AG04450 (cell line): ENCODE measurements around the gene LRIG2. TPM values are rescaled to one million over a fixed set of nuclear protein-coding genes. Genes with fewer than 3 reads are reported as not detected.

ENCODE experiments used
- CTCF ChIA-PET: fragments of 300-600, 350-600 bp; formaldehyde crosslinking; extraction: SDS; loops from one replicate; lab custom pipeline; 2022; ENCODE audit warnings: antibody characterized with exemption, inconsistent platforms; lab: Charles Lee
- POLR2A ChIA-PET: fragments of 350-600 bp; formaldehyde crosslinking; extraction: SDS; loops from one replicate; lab custom pipeline; 2021; ENCODE audit warnings: antibody characterized with exemption, inconsistent platforms; lab: Yijun Ruan, JAX
- DNase-seq: peaks from one replicate; pipeline ENCODE4 v3.0.0-alpha.2; 2011; ENCODE audit warnings: low read depth, low spot score
- H3K27ac ChIP-seq: one replicate; pipeline ENCODE4 v1.5.1; 2012; ENCODE audit warnings: low read depth, low read length, control low read depth
- H3K27me3 ChIP-seq: one replicate; pipeline ENCODE4 v1.6.0; 2012; ENCODE audit warnings: low read length; ENCODE audit not compliant: control insufficient read depth, insufficient read depth
- H3K4me3 ChIP-seq: 2 replicates; pipeline ENCODE4 v1.5.1; 2011; ENCODE audit warnings: mild to moderate bottlenecking, low read depth, low read length, control low read depth
- H3K9me3 ChIP-seq: 2 replicates; pipeline ENCODE4 v1.5.1; 2012; ENCODE audit warnings: low read length; ENCODE audit not compliant: control insufficient read depth, insufficient read depth
- polyA plus RNA-seq: library from polyadenylated mRNA; depleted of rRNA; stranded (reverse); fragments of >200 nt; gene quantifications from 2 replicates; pipeline ENCODE4 v1.2.3, GENCODE V29; 2011
- TF ChIP-seq, protein P1 (sequence below): IDR thresholded peaks from 2 replicates; pipeline ENCODE4 v1.5.1; 2011; ENCODE audit warnings: low read depth, low read length, control low read depth, inconsistent platforms

The LRIG2 gene
- polyA plus RNA-seq, 1 experiment: 9.7 TPM

DNA sequence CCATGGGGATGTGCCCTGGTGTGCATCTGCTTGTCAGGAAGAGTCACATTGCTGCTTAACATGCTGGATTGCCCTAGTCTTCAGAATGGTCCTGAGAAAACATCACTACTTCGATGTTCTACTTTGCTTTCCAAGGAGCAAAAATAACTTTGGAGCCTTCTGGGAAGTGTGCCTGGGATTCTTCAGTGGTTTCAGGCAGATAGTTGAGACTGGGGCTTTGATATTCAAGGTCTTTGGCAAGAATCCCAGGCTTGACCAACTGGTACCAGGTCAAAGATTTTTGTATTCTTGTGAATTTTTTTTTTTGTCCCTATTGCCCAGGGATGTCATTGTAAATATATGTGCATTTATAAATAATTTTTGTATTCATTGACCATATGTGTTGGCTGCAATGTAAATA lies 51.4 kb downstream of the LRIG2 start:
- Histone ChIP-seq H3K27ac (no peak overlapping the region), H3K4me3 (no peak overlapping the region), H3K9me3 (no peaks in the 10 kb centered on the region), H3K27me3 (no peaks in the 10 kb centered on the region)
- no peak for DNase-seq
- CTCF ChIA-PET: interaction anchor here (1.3 to 1.4 kb wide), 2 partner anchors 15 to 52 kb away, joined by 3 to 4 read pairs; partner anchors contain the start of gene LRIG2
- POLR2A ChIA-PET: no interaction called here
- TF ChIP-seq, protein P1, sequence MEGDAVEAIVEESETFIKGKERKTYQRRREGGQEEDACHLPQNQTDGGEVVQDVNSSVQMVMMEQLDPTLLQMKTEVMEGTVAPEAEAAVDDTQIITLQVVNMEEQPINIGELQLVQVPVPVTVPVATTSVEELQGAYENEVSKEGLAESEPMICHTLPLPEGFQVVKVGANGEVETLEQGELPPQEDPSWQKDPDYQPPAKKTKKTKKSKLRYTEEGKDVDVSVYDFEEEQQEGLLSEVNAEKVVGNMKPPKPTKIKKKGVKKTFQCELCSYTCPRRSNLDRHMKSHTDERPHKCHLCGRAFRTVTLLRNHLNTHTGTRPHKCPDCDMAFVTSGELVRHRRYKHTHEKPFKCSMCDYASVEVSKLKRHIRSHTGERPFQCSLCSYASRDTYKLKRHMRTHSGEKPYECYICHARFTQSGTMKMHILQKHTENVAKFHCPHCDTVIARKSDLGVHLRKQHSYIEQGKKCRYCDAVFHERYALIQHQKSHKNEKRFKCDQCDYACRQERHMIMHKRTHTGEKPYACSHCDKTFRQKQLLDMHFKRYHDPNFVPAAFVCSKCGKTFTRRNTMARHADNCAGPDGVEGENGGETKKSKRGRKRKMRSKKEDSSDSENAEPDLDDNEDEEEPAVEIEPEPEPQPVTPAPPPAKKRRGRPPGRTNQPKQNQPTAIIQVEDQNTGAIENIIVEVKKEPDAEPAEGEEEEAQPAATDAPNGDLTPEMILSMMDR: no peak

DNA sequence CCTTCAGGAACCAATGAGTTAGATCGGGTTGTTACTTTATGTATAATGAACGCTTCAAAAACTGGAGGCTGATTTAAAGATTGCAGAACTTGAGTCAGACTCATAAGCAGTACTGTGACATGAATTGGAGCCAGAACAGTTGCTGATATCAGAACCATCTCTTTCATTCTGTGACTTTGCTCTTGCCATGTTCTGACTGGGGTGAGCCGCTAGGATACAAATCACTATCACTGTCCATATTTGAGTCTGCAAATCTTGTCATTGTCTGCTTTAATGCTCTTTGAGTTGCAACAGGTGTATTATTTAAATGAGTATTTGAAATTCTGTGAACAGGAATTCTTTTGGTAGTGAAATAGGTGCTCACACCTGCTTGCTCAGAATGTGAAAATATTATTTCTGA lies 52.5 kb downstream of the LRIG2 start:
- TF ChIP-seq, protein P1: no peak
- H3K27me3 ChIP-seq: no peaks in the 10 kb centered on the region
- no peaks in the 10 kb centered on the region for H3K9me3 ChIP-seq
- ChIA-PET CTCF (interaction anchor here (0.5 to 1.3 kb wide), 3 partner anchors 12 to 53 kb away, joined by 3 to 4 read pairs (median 4); partner anchors contain the start of gene LRIG2), POLR2A (no interaction called here)
- H3K27ac ChIP-seq: no peak overlapping the region
- DNase-seq: no peak
- no peak overlapping the region for H3K4me3 ChIP-seq

DNA sequence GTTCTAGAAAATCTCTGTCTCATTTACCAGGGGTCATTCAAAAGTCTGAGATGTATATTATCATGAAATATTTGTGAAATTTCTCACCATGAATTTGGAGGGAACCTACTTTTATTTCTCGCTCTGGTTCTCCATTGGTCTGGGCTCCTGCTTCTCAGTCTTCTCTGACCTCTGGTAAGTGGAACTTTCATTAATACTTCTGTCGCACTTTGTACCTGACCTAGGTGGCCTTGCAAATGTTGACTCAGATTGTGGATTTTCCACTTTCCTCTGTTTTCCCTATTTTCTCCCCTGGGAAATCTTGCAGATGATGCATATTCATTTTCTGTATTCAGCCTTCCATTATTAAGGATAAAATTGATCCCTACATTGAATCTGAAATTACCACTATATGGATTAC lies 53.2 kb downstream of the LRIG2 start:
- Histone ChIP-seq H3K9me3 (no peaks in the 10 kb centered on the region), H3K27me3 (no peaks in the 10 kb centered on the region), H3K27ac (no peak overlapping the region), H3K4me3 (no peak overlapping the region)
- no peak for DNase-seq
- POLR2A ChIA-PET: no interaction called here
- TF ChIP-seq, protein P1: no peak
- CTCF ChIA-PET: no interaction called here

DNA sequence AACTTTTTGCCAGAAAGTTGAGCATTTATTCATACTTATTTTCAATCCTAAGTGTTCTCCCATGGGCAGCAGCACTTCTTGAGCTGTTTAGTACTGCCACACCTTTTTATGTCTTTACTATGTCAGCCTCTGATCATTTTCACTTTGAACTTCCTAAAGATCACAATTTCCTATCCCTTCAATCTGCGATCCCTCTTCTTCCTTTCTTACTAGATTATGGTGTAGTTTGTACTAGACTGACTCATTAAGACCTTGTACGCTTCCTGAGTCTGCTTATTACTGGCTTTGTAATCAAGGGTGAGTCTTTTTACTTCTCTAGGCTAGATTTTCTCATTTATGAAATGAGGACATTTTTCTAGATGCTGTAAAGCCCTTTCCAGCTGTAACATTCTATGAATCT lies 55.1 kb downstream of the LRIG2 start:
- Histone ChIP-seq H3K27me3 (no peaks in the 10 kb centered on the region), H3K9me3 (no peaks in the 10 kb centered on the region), H3K27ac (no peak overlapping the region), H3K4me3 (no peak overlapping the region)
- ChIA-PET CTCF (interaction anchor here (0.6 to 1.3 kb wide), 3 partner anchors 12 to 287 kb away, joined by 3 to 6 read pairs (median 4); partner anchors contain the start of gene LRIG2), POLR2A (no interaction called here)
- no peak for DNase-seq
- TF ChIP-seq, protein P1: no peak

DNA sequence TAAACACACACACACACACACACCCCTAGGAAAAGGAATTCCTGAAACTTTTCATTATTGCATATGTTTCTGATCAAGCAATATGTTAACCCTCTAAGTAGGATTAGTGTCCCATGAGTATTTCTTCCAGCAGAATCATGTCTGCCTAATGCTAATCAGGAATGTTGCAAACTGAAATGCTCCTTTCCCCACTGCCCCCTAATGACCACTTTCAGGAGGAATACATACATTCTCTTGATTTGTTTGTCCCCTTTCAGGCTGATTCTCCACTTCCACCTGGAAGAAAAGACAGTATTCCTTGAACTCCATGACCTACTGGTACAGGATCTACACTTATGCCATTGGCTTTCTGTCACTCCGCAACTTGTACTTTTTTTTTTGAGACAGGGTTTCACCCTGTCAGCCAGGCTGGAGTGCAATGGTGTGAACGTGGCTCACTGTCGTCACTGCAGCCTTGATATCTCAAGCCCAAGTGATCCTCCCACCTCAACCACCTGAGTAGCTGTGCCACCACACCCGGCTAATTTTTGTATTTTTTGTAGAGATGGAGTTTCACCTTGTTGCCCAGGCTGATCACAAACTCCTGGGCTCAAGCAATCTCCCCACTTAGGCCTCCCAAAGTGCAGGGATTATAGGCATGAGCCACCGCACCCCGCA lies 56.7 kb downstream of the LRIG2 start:
- H3K4me3 ChIP-seq: no peak overlapping the region
- CTCF ChIA-PET: interaction anchor here (1.2 to 1.5 kb wide), 2 partner anchors 11 to 56 kb away, joined by 5 read pairs; partner anchors contain the start of gene LRIG2
- DNase-seq: no peak
- no peaks in the 10 kb centered on the region for H3K9me3 ChIP-seq
- TF ChIP-seq, protein P1: no peak
- H3K27me3 ChIP-seq: no peaks in the 10 kb centered on the region
- POLR2A ChIA-PET: no interaction called here
- H3K27ac ChIP-seq: no peak overlapping the region
